HepG2 (cell line): ENCODE results near the gene DLL1. TPM values are rescaled to one million over a fixed set of nuclear protein-coding genes. Genes with fewer than 3 reads are reported as not detected.

Source experiments
- ARID5B ChIP-seq: IDR thresholded peaks from 2 replicates; pipeline ENCODE4 v1.4.0; 2020; ENCODE audit warnings: mild to moderate bottlenecking, missing genetic modification reagents
- FIP1L1 ChIP-seq: fragments of 200-400 bp; formaldehyde crosslinking; IDR thresholded peaks from 2 replicates; pipeline ENCODE4 v1.6.1; 2018; ENCODE audit warnings: low read depth, mild to moderate bottlenecking, low read length, moderate library complexity, borderline replicate concordance; ENCODE audit not compliant: insufficient read depth
- MED1 ChIP-seq: sonication (generic); formaldehyde crosslinking; IDR thresholded peaks from 2 replicates; pipeline ENCODE4 v1.4.0; 2020; ENCODE audit warnings: missing genetic modification reagents
- PBX3 ChIP-seq: sonication (generic); formaldehyde crosslinking; IDR thresholded peaks from 2 replicates; pipeline ENCODE4 v1.8.1; 2023; ENCODE audit warnings: missing genetic modification reagents, inconsistent platforms, borderline replicate concordance
- ZEB1 ChIP-seq: IDR thresholded peaks from 2 replicates; pipeline ENCODE4 v1.6.1; 2012; ENCODE audit warnings: mild to moderate bottlenecking, low read depth, inconsistent platforms; ENCODE audit not compliant: insufficient replicate concordance
- ZHX2 ChIP-seq, 2 experiments: sonication (generic) in 1 of 2; formaldehyde crosslinking in 1 of 2; IDR thresholded peaks; 2 replicates each; pipeline versions ENCODE4 v1.6.1 to v1.9.0; 2014 to 2022; ENCODE audit warnings: antibody characterized with exemption in 1 of 2, borderline replicate concordance in 1 of 2, inconsistent platforms in 1 of 2, low read depth in 1 of 2, missing genetic modification reagents in 1 of 2
- ZNF333 ChIP-seq: sonication (generic); formaldehyde crosslinking; IDR thresholded peaks from 2 replicates; pipeline ENCODE4 v1.4.0; 2020; ENCODE audit warnings: mild to moderate bottlenecking, missing genetic modification reagents, borderline replicate concordance
- ZNF513 ChIP-seq: sonication (generic); formaldehyde crosslinking; conservative IDR thresholded peaks from 2 replicates; pipeline ENCODE4 v1.5.0; 2020; ENCODE audit warnings: missing genetic modification reagents
- ZNF589 ChIP-seq: sonication (generic); formaldehyde crosslinking; conservative IDR thresholded peaks from 2 replicates; pipeline ENCODE4 v1.8.0; 2022; ENCODE audit warnings: mild to moderate bottlenecking, moderate library complexity, missing genetic modification reagents
- ZNF790 ChIP-seq: sonication (generic); formaldehyde crosslinking; IDR thresholded peaks from 2 replicates; pipeline ENCODE4 v1.8.0; 2022; ENCODE audit warnings: missing genetic modification reagents, mild to moderate bottlenecking, borderline replicate concordance
- ZNF800 ChIP-seq: sonication (generic); formaldehyde crosslinking; IDR thresholded peaks from 2 replicates; pipeline ENCODE4 v1.4.0; 2020; ENCODE audit warnings: missing genetic modification reagents
- polyA plus RNA-seq, 8 experiments: library from polyadenylated mRNA; depleted of rRNA in 3 of 8; stranded (reverse) in 7 of 8; unstranded in 1 of 8; fragments of >200 nt; fragmentation: Illumina TruSeq in 4 of 8; extraction: Trizol in 4 of 8; gene quantifications; 2 replicates each; pipeline versions ENCODE4 v1.2.1 to v1.2.3, GENCODE V29; 2011 to 2016; ENCODE audit warnings: low read depth in 4 of 8, missing spikeins in 1 of 8, mixed read lengths in 1 of 8; ENCODE audit not compliant: insufficient read depth in 1 of 8
- total RNA-seq, 5 experiments: library from RNA; depleted of rRNA; stranded (reverse); fragments of >200 nt; fragmentation: Illumina TruSeq; extraction: Trizol; gene quantifications; 2 replicates each; pipeline ENCODE4 v1.2.3, GENCODE V29; 2016; ENCODE audit warnings: low read depth in 1 of 5

The DLL1 gene
- total and polyA plus RNA-seq, 2 of the 13 experiments (the other 11 are each of a cell fraction or from before 2014, with no cell fraction given), result not detected

GRCh38 chr6:170306324-170307079 lies 15.6 kb upstream of the DLL1 start, which contains the start of gene FAM120B (continued):
- TF ChIP-seq ARID5B (CRISPR knock-in tag) (peak; percentile 73), ZNF589 (peak; percentile 37; the same call in 1 of the 2 replicates), ZEB1 (no peak), PBX3 (CRISPR knock-in tag) (0 out of 2 replicates have a peak, but pooled peaks have one; percentile 74), ZNF513 (CRISPR knock-in tag) (peak; percentile 23; the same call in 1 of the 2 replicates), FIP1L1 (no peak), ZNF333 (no peak; the same call in none of the 2 replicates), ZHX2 (IDR thresholded peaks at IDR 0.05; ENCODE audit: low read depth) (peak; percentile 53), ZHX2 (CRISPR knock-in tag; IDR thresholded peaks at IDR 0.05; ENCODE audit: borderline replicate concordance) (no peak; the same call in 1 of the 2 replicates), MED1 (peak; percentile 85), ZNF800 (peak; percentile 86), ZNF790 (CRISPR knock-in tag) (peak; percentile 98)
